ENCODE measurements around the gene GPM6B.

GPM6B gene

GRCh38 chrX:13816643-13817627 lies at the start of gene GPM6B:
TSS of gene GPM6B (minus strand) at chrX:13817093. CDS start at chrX:13816904, 189 bp downstream.
- no peak for DNase-seq (ENCODE audit: extremely low read depth in 1 of 2, low read depth in 1 of 2)

- DNase-seq (ENCODE audit: extremely low read depth in 1 of 2, low read depth in 1 of 2), result no peak
Measured at GRCh38 chrX:13864264-13864663, 47.4 kb upstream of the GPM6B start.

GRCh38 chrX:13863324-13863723 lies 46.4 kb upstream of the GPM6B start:
- no peak for DNase-seq (ENCODE audit: extremely low read depth in 1 of 2, low read depth in 1 of 2)

- DNase-seq (ENCODE audit: extremely low read depth in 1 of 2, low read depth in 1 of 2), result no peak
Measured at GRCh38 chrX:13859724-13860123, 42.8 kb upstream of the GPM6B start.

GRCh38 chrX:13857804-13858203 lies 40.9 kb upstream of the GPM6B start:
- DNase-seq (ENCODE audit: extremely low read depth in 1 of 2, low read depth in 1 of 2), result no peak

GRCh38 chrX:13855689-13856450 lies 39.0 kb upstream of the GPM6B start:
- no peak for DNase-seq (ENCODE audit: extremely low read depth in 1 of 2, low read depth in 1 of 2)

- DNase-seq (ENCODE audit: extremely low read depth in 1 of 2, low read depth in 1 of 2), result no peak
Measured at GRCh38 chrX:13854003-13854402, 37.1 kb upstream of the GPM6B start.

- DNase-seq (ENCODE audit: extremely low read depth in 1 of 2, low read depth in 1 of 2), result no peak
Measured at GRCh38 chrX:13852001-13852695, 35.3 kb upstream of the GPM6B start.

GRCh38 chrX:13845721-13846378 lies 29.0 kb upstream of the GPM6B start:
- DNase-seq (ENCODE audit: extremely low read depth in 1 of 2, low read depth in 1 of 2), result no peak

GRCh38 chrX:13843150-13843721 lies 26.3 kb upstream of the GPM6B start:
- DNase-seq (ENCODE audit: extremely low read depth in 1 of 2, low read depth in 1 of 2), result no peak

- no peak for DNase-seq (ENCODE audit: extremely low read depth in 1 of 2, low read depth in 1 of 2)
Measured at GRCh38 chrX:13840121-13840520, 23.2 kb upstream of the GPM6B start.

- no peak for DNase-seq (ENCODE audit: extremely low read depth in 1 of 2, low read depth in 1 of 2)
Measured at GRCh38 chrX:13837290-13837745, 20.4 kb upstream of the GPM6B start.

- DNase-seq (ENCODE audit: extremely low read depth in 1 of 2, low read depth in 1 of 2), result no peak
Measured at GRCh38 chrX:13836575-13836974, 19.7 kb upstream of the GPM6B start.

GRCh38 chrX:13835825-13836224 lies 18.9 kb upstream of the GPM6B start:
- DNase-seq (ENCODE audit: extremely low read depth in 1 of 2, low read depth in 1 of 2), result no peak

GRCh38 chrX:13834355-13834754 lies 17.5 kb upstream of the GPM6B start:
- DNase-seq (ENCODE audit: extremely low read depth in 1 of 2, low read depth in 1 of 2), result no peak

- DNase-seq (ENCODE audit: extremely low read depth in 1 of 2, low read depth in 1 of 2), result no peak
Measured at GRCh38 chrX:13829983-13830382, 13.1 kb upstream of the GPM6B start.

GRCh38 chrX:13828392-13828791 lies 11.5 kb upstream of the GPM6B start:
- no peak for DNase-seq (ENCODE audit: extremely low read depth in 1 of 2, low read depth in 1 of 2)

GRCh38 chrX:13827298-13828090 lies 10.6 kb upstream of the GPM6B start:
- DNase-seq (ENCODE audit: extremely low read depth in 1 of 2, low read depth in 1 of 2), result no peak

GRCh38 chrX:13826770-13827169 lies 9.9 kb upstream of the GPM6B start:
- DNase-seq (ENCODE audit: extremely low read depth in 1 of 2, low read depth in 1 of 2), result no peak

Data from stimulated activated CD8-positive, alpha-beta memory T cell treated with anti-CD3 and anti-CD28 coated beads, Interleukin-7, amount 100 ng/mL, for 48 hours (primary cell).